IMR-90 (cell line): ENCODE data around the gene KIAA1614. TPM values are rescaled to one million over a fixed set of nuclear protein-coding genes. Genes with fewer than 3 reads are reported as not detected.

Source experiments
- ATAC-seq: fragments of 200-7000 bp; cut with Tn5 transposase; 2 replicates; pipeline ENCODE4 v1.9.1; 2020; ENCODE audit warnings: low read depth, mild to moderate bottlenecking, moderate library complexity
- BruUV-seq: library from RNA; stranded (reverse); fragments of 400-500 nt; replicated peaks from 2 replicates; lab custom pipeline; 2021; lab: Mats Ljungman, UMichigan
- CTCF ChIA-PET: fragments of 300-600 bp; formaldehyde crosslinking; extraction: SDS; loops from one replicate; lab custom pipeline; 2021; ENCODE audit warnings: antibody characterized with exemption; lab: Yijun Ruan, JAX
- POLR2A ChIA-PET: fragments of 300-600 bp; sonication (Branson Sonifier 250); formaldehyde crosslinking; loops from one replicate; lab custom pipeline; 2022; ENCODE audit warnings: antibody characterized with exemption; ENCODE audit not compliant: unreplicated experiment; lab: Charles Lee
- DNase-seq: peaks from one replicate; pipeline ENCODE4 v3.0.0; 2013
- H2AFZ ChIP-seq: replicated peaks from 2 replicates; pipeline ENCODE3; 2013; ENCODE audit warnings: low read length, mild to moderate bottlenecking; ENCODE audit not compliant: poor library complexity
- H2AK5ac ChIP-seq: 2 replicates; pipeline ENCODE4 v1.6.1; 2013; ENCODE audit warnings: low read depth, low read length, inconsistent platforms
- H2AK9ac ChIP-seq: replicated peaks from 2 replicates; pipeline ENCODE3; 2013; ENCODE audit warnings: mild to moderate bottlenecking, low read depth, low read length, moderate library complexity; ENCODE audit not compliant: poor library complexity
- H2BK120ac ChIP-seq: 2 replicates; pipeline ENCODE4 v1.6.1; 2013; ENCODE audit warnings: low read depth, low read length, inconsistent platforms
- H2BK15ac ChIP-seq: 3 replicates; pipeline ENCODE4 v1.6.1; 2013; ENCODE audit warnings: low read depth, low read length, inconsistent platforms
- H2BK20ac ChIP-seq: 2 replicates; pipeline ENCODE4 v1.6.1; 2013; ENCODE audit warnings: low read depth, mild to moderate bottlenecking, inconsistent platforms, low read length, moderate library complexity
- H2BK5ac ChIP-seq: 2 replicates; pipeline ENCODE4 v1.6.1; 2013; ENCODE audit warnings: mild to moderate bottlenecking, low read depth, low read length, inconsistent platforms; ENCODE audit not compliant: poor library complexity, severe bottlenecking
- H3K14ac ChIP-seq: replicated peaks from 2 replicates; pipeline ENCODE4 v1.6.1; 2013; ENCODE audit warnings: low read depth, low read length, inconsistent platforms
- H3K18ac ChIP-seq: 2 replicates; pipeline ENCODE4 v1.6.1; 2013; ENCODE audit warnings: low read depth, low read length, control low read depth
- H3K23ac ChIP-seq: 2 replicates; pipeline ENCODE4 v1.6.1; 2013; ENCODE audit warnings: low read depth, low read length, inconsistent platforms
- H3K27ac ChIP-seq: 2 replicates; pipeline ENCODE4 v1.5.1; 2013; ENCODE audit warnings: mild to moderate bottlenecking, control low read depth, low read length; ENCODE audit not compliant: insufficient read depth
- H3K27me3 ChIP-seq: 2 replicates; pipeline ENCODE4 v1.6.1; 2013; ENCODE audit warnings: low read length; ENCODE audit not compliant: control insufficient read depth, insufficient read depth
- H3K36me3 ChIP-seq: 2 replicates; pipeline ENCODE4 v1.6.1; 2013; ENCODE audit warnings: low read length, mixed read lengths; ENCODE audit not compliant: control insufficient read depth, insufficient read depth
- H3K4ac ChIP-seq: 2 replicates; pipeline ENCODE4 v1.6.1; 2013; ENCODE audit warnings: low read depth, low read length, inconsistent platforms
- H3K4me1 ChIP-seq: 2 replicates; pipeline ENCODE4 v1.6.1; 2013; ENCODE audit warnings: low read length, mixed read lengths; ENCODE audit not compliant: control insufficient read depth, insufficient read depth
- H3K4me2 ChIP-seq: 2 replicates; pipeline ENCODE4 v1.6.1; 2013; ENCODE audit warnings: low read depth, mild to moderate bottlenecking, control low read depth, low read length, moderate library complexity
- H3K4me3 ChIP-seq: 2 replicates; pipeline ENCODE4 v1.5.1; 2013; ENCODE audit warnings: low read depth, mild to moderate bottlenecking, control low read depth, low read length, moderate library complexity; ENCODE audit not compliant: insufficient read depth
- H3K56ac ChIP-seq: 2 replicates; pipeline ENCODE4 v1.6.1; 2013; ENCODE audit warnings: low read length, inconsistent platforms; ENCODE audit not compliant: insufficient read depth; ENCODE audit errors: extremely low read depth
- H3K79me1 ChIP-seq, 2 experiments: 2 replicates each; pipeline ENCODE4 v1.6.1; 2013; ENCODE audit warnings: low read length in 2 of 2, inconsistent platforms in 1 of 2, low read depth in 1 of 2
- H3K9ac ChIP-seq: 2 replicates; pipeline ENCODE4 v1.6.1; 2013; ENCODE audit warnings: low read depth, low read length, control low read depth
- H3K9me1 ChIP-seq: 2 replicates; pipeline ENCODE4 v1.6.1; 2013; ENCODE audit warnings: low read length, inconsistent platforms; ENCODE audit not compliant: insufficient read depth
- H3K9me3 ChIP-seq: 2 replicates; pipeline ENCODE4 v1.6.1; 2013; ENCODE audit warnings: low read length; ENCODE audit not compliant: control insufficient read depth, insufficient read depth
- H4K20me1 ChIP-seq: 2 replicates; pipeline ENCODE4 v1.6.1; 2013; ENCODE audit warnings: low read length, inconsistent platforms; ENCODE audit not compliant: insufficient read depth
- H4K5ac ChIP-seq: 2 replicates; pipeline ENCODE4 v1.6.1; 2013; ENCODE audit warnings: mild to moderate bottlenecking, low read depth, low read length, control low read depth
- H4K8ac ChIP-seq, 2 experiments: 2 replicates each; pipeline ENCODE4 v1.6.1; 2013; ENCODE audit warnings: low read depth in 2 of 2, low read length in 2 of 2, control low read depth in 1 of 2, inconsistent platforms in 1 of 2
- H4K91ac ChIP-seq: 2 replicates; pipeline ENCODE4 v1.6.1; 2013; ENCODE audit warnings: low read depth, low read length, inconsistent platforms; ENCODE audit not compliant: insufficient read depth
- BHLHE40 ChIP-seq: fragments of 150-350 bp; IDR thresholded peaks from 2 replicates; pipeline ENCODE4 v1.6.1; 2016; ENCODE audit warnings: mild to moderate bottlenecking, low read depth, low read length
- CEBPB ChIP-seq: IDR thresholded peaks from 2 replicates; pipeline ENCODE4 v1.6.1; 2012; ENCODE audit warnings: low read depth, low read length, improper control_type of control experiment
- CHD1 ChIP-seq: IDR thresholded peaks from 2 replicates; pipeline ENCODE4 v1.6.1; 2012; ENCODE audit warnings: low read depth, low read length, improper control_type of control experiment
- CTCF ChIP-seq: conservative IDR thresholded peaks from 2 replicates; pipeline ENCODE4 v1.5.1; 2012; ENCODE audit warnings: mild to moderate bottlenecking, low read depth, low read length, improper control_type of control experiment
- ELK1 ChIP-seq: fragments of 150-350 bp; IDR thresholded peaks from 2 replicates; pipeline ENCODE4 v1.6.1; 2016; ENCODE audit warnings: low read depth, mild to moderate bottlenecking, low read length, moderate library complexity, borderline replicate concordance
- FOS ChIP-seq: fragments of 150-350 bp; IDR thresholded peaks from 2 replicates; pipeline ENCODE4 v1.6.1; 2016; ENCODE audit warnings: low read depth, low read length
- MAFK ChIP-seq: IDR thresholded peaks from 2 replicates; pipeline ENCODE4 v1.6.1; 2012; ENCODE audit warnings: low read depth, low read length, improper control_type of control experiment
- MAZ ChIP-seq: IDR thresholded peaks from 2 replicates; pipeline ENCODE4 v1.6.1; 2012; ENCODE audit warnings: low read depth, mild to moderate bottlenecking, low read length, improper control_type of control experiment, moderate library complexity, borderline replicate concordance
- MXI1 ChIP-seq: IDR thresholded peaks from 2 replicates; pipeline ENCODE4 v1.6.1; 2012; ENCODE audit warnings: low read depth, mild to moderate bottlenecking, low read length, moderate library complexity, borderline replicate concordance
- NFE2L2 ChIP-seq: fragments of 150-350 bp; IDR thresholded peaks from 2 replicates; pipeline ENCODE4 v1.6.1; 2016; ENCODE audit warnings: low read depth, mild to moderate bottlenecking, low read length
- POLR2A ChIP-seq: IDR thresholded peaks from 2 replicates; pipeline ENCODE4 v1.6.1; 2012; ENCODE audit warnings: mild to moderate bottlenecking, low read depth, low read length
- RAD21 ChIP-seq: IDR thresholded peaks from 2 replicates; pipeline ENCODE4 v1.6.1; 2012; ENCODE audit warnings: low read length, improper control_type of control experiment
- RCOR1 ChIP-seq: IDR thresholded peaks from 2 replicates; pipeline ENCODE4 v1.6.1; 2012; ENCODE audit warnings: mild to moderate bottlenecking, low read length, improper control_type of control experiment; ENCODE audit not compliant: insufficient replicate concordance
- RFX5 ChIP-seq: IDR thresholded peaks from 2 replicates; pipeline ENCODE4 v1.8.0; 2012; ENCODE audit warnings: low read depth, mild to moderate bottlenecking, low read length, moderate library complexity
- SMC3 ChIP-seq: fragments of 150-350 bp; IDR thresholded peaks from 2 replicates; pipeline ENCODE4 v1.6.1; 2016; ENCODE audit warnings: low read depth, mild to moderate bottlenecking, antibody characterized with exemption, low read length, moderate library complexity
- USF2 ChIP-seq: fragments of 150-350 bp; IDR thresholded peaks from 2 replicates; pipeline ENCODE4 v1.6.1; 2017; ENCODE audit warnings: mild to moderate bottlenecking, antibody characterized with exemption, low read length, low read depth
- WGBS, 2 experiments: methylation state at CpG; one replicate each; pipeline versions ENCODE4 v1.1.5 to v1.1.7; 2013; ENCODE audit warnings: missing lambda C conversion rate in 2 of 2; ENCODE audit not compliant: insufficient read length in 1 of 2; ENCODE audit errors: extremely low coverage in 2 of 2; 5-methylcytosine and 5-hydroxymethylcytosine counted together
- dilution Hi-C: fragments of 300-500 bp; cut with HindIII; formaldehyde crosslinking; loops from one replicate; pipeline ENCODE4 v1.14.3; 2018; ENCODE audit warnings: low sequenced_read_pairs; ENCODE audit not compliant: unreplicated experiment
- in situ Hi-C: fragments of 300-500 bp; cut with MboI; formaldehyde crosslinking; loops from 3 replicates; pipeline ENCODE4 v1.14.3; 2019; ENCODE audit warnings: low sequenced_read_pairs, inconsistent platforms, mixed read lengths
- intact Hi-C: fragments of 100-400 bp; cut with micrococcal nuclease; formaldehyde crosslinking; loops from 2 replicates; pipeline ENCODE4 v1.10.0; 2022
- polyA plus RNA-seq, 3 experiments: library from polyadenylated mRNA; depleted of rRNA; stranded (reverse); fragments of >200 nt; gene quantifications; 2 replicates each; pipeline ENCODE4 v1.2.3, GENCODE V29; 2012; ENCODE audit warnings: low replicate concordance in 1 of 3
- total RNA-seq: library from RNA; depleted of rRNA; stranded (reverse); fragments of >200 nt; gene quantifications from 2 replicates; pipeline ENCODE4 v1.2.3, GENCODE V29; 2012

KIAA1614 gene
- total and polyA plus RNA-seq, 2 of the 4 experiments (the other 2 are of a cell fraction): 1.8 to 3.5 TPM

- Histone ChIP-seq H3K4me3 (no peak overlapping the region), H3K4ac (no peak overlapping the region), H3K9me1 (peaks cover 4% of the 10 kb centered on the region; the same call in 1 of the 2 replicates), H3K4me1 (no peaks in the 10 kb centered on the region), H3K56ac (no peak overlapping the region), H2AFZ (no peak overlapping the region), H4K91ac (no peak overlapping the region), H3K4me2 (no peak overlapping the region), H2BK15ac (no peak overlapping the region), H3K9ac (no peak overlapping the region), H2AK5ac (no peak overlapping the region), H3K36me3 (peaks cover 30% of the 10 kb centered on the region), H3K79me1 (no peaks in the 10 kb centered on the region), H3K27ac (no peak overlapping the region), H3K18ac (no peak overlapping the region), H3K27me3 (no peaks in the 10 kb centered on the region), H2BK20ac (no peak overlapping the region), H4K5ac (no peak overlapping the region), H4K8ac (no peak overlapping the region), H2AK9ac (no peak overlapping the region), H3K9me3 (no peaks in the 10 kb centered on the region), H4K20me1 (no peaks in the 10 kb centered on the region), H3K23ac (no peak overlapping the region), H2BK120ac (no peak overlapping the region), H3K14ac (no peak overlapping the region), H2BK5ac (no peak overlapping the region)
- WGBS, 2 experiments: 76% methylated on average over 5 of the region's 9 CpGs; no CpG with 5 or more reads in 1 of the 2 experiments
- intact Hi-C loops (no loop called here), in situ Hi-C loops (no loop called here), dilution Hi-C loops (no loop called here)
- POLR2A ChIA-PET: no interaction called here
- CTCF ChIA-PET: no interaction called here
- BruUV-seq: no TSS peak
- ATAC-seq (no peak), DNase-seq (no peak)
- TF ChIP-seq RCOR1 (no peak), POLR2A (no peak), CHD1 (no peak), NFE2L2 (no peak), CEBPB (no peak), SMC3 (no peak), BHLHE40 (no peak), RFX5 (no peak), CTCF (no peak), MAFK (no peak), FOS (no peak), ELK1 (no peak), RAD21 (no peak), MXI1 (no peak), USF2 (no peak), MAZ (no peak)
Observed at GRCh38 chr1:180937624-180938225, 25.0 kb downstream of the KIAA1614 start.
